Heart left ventricle (tissue), 13 donors: ENCODE data around the gene SNCAIP.

Experiments used
- CTCF ChIP-seq, 12 donors: fragments of 200-600 bp; sonication (generic) in 4 of 12; IDR thresholded peaks; one replicate each; pipeline versions ENCODE4 v1.5.0 to v1.8.0; 2018 to 2022; ENCODE audit warnings: antibody characterized with exemption in 12 of 12, mild to moderate bottlenecking in 5 of 12
- POLR2A ChIP-seq, 2 donors: fragments of 450-650 bp; IDR thresholded peaks; one replicate each; pipeline ENCODE4 v1.6.1; 2017; ENCODE audit warnings: antibody characterized with exemption in 2 of 2, mild to moderate bottlenecking in 2 of 2, moderate library complexity in 2 of 2
- donor health status: ischemic (EF 13 %, LVEDD 7.1; RV severe dilation, severe dysfunction).
- donor health status: DM: no; HTN: yes; CAD: no.
- donor health status: DM: no; HTN: no; CAD: no.
- donor health status: ischemic (EF 25% LVEDD 6.9; RV normal size, moderate dysfunction).
- donor health status: ischemic (EF 25% LVEDD 5.7; RV mildly dilated, moderate dysfunction).
- donor health status: ischemic (EF 35%, LVEDD 5.7; RV mildly dilated, moderate dysfunction).
- donor health status: nonischemic (EF 11% LVEDD 7.7; RV severe dilation, severe dysfunction).
- donor health status: DM: yes; HTN: yes; CAD: no.
- donor health status: PGD.
- donor health status: ischemic (EF 29% LVEDD 5.4; RV normal size, mild dysfunction).
- donor health status: nonischemic (EF 23%, LVEDD 6.1; RV moderate dilation, normal function).

GRCh38 chr5:122390694-122391093, 78.7 kb downstream of the SNCAIP start:
- no peak for TF ChIP-seq POLR2A (IDR thresholded peaks at IDR 0.05)
- TF ChIP-seq CTCF (IDR thresholded peaks at IDR 0.05), result no peak
